Mesendoderm (in vitro differentiated cells): Measurements from ENCODE around the gene AKT2.

ENCODE experiments used
- DNase-seq: peaks from one replicate; pipeline ENCODE4 v3.0.0; 2013
- H2AK5ac ChIP-seq: 2 replicates; pipeline ENCODE4 v1.6.1; 2013; ENCODE audit warnings: low read length, inconsistent platforms
- H2BK120ac ChIP-seq: 2 replicates; pipeline ENCODE4 v1.6.1; 2013; ENCODE audit warnings: low read depth, mild to moderate bottlenecking, low read length, moderate library complexity, mixed read lengths
- H2BK15ac ChIP-seq: replicated peaks from 2 replicates; pipeline ENCODE4 v1.6.1; 2013; ENCODE audit warnings: low read depth, mild to moderate bottlenecking, moderate library complexity
- H2BK5ac ChIP-seq: 2 replicates; pipeline ENCODE4 v1.6.1; 2013; ENCODE audit warnings: low read length, inconsistent platforms
- H3K18ac ChIP-seq: 2 replicates; pipeline ENCODE4 v1.6.1; 2013; ENCODE audit warnings: mild to moderate bottlenecking, low read length, mixed read lengths
- H3K23ac ChIP-seq: one replicate; pipeline ENCODE4 v1.6.1; 2013; ENCODE audit warnings: low read length
- H3K27ac ChIP-seq: 2 replicates; pipeline ENCODE4 v1.5.1; 2013; ENCODE audit warnings: low read depth, mild to moderate bottlenecking, inconsistent platforms, low read length, moderate library complexity
- H3K27me3 ChIP-seq: 2 replicates; pipeline ENCODE4 v1.6.1; 2013; ENCODE audit warnings: low read length, control low read depth, mild to moderate bottlenecking, inconsistent platforms; ENCODE audit not compliant: insufficient read depth, poor library complexity
- H3K36me3 ChIP-seq: 2 replicates; pipeline ENCODE4 v1.6.1; 2013; ENCODE audit warnings: low read length, inconsistent platforms; ENCODE audit not compliant: control insufficient read depth, insufficient read depth
- H3K4ac ChIP-seq: one replicate; pipeline ENCODE4 v1.6.1; 2013; ENCODE audit warnings: low read depth, mild to moderate bottlenecking, low read length, moderate library complexity
- H3K4me1 ChIP-seq: 2 replicates; pipeline ENCODE4 v1.6.1; 2013; ENCODE audit warnings: low read depth, low read length, inconsistent platforms; ENCODE audit not compliant: control insufficient read depth
- H3K4me2 ChIP-seq: 2 replicates; pipeline ENCODE4 v1.6.1; 2013; ENCODE audit warnings: low read length
- H3K4me3 ChIP-seq: 2 replicates; pipeline ENCODE4 v1.5.1; 2013; ENCODE audit warnings: mild to moderate bottlenecking, low read length
- H3K56ac ChIP-seq: one replicate; pipeline ENCODE4 v1.6.1; 2013; ENCODE audit warnings: low read length
- H3K79me1 ChIP-seq: 2 replicates; pipeline ENCODE4 v1.6.1; 2013; ENCODE audit warnings: low read length, inconsistent platforms
- H3K79me2 ChIP-seq: 2 replicates; pipeline ENCODE4 v1.6.1; 2013; ENCODE audit warnings: mild to moderate bottlenecking, low read length; ENCODE audit not compliant: control insufficient read depth, insufficient read depth
- H3K9ac ChIP-seq: 2 replicates; pipeline ENCODE4 v1.6.1; 2013; ENCODE audit warnings: low read length, inconsistent platforms
- H4K5ac ChIP-seq: one replicate; pipeline ENCODE4 v1.6.1; 2013; ENCODE audit warnings: low read length
- H4K8ac ChIP-seq: one replicate; pipeline ENCODE4 v1.6.1; 2013; ENCODE audit warnings: low read depth, mild to moderate bottlenecking, control low read depth, low read length, moderate library complexity
- WGBS: extraction: QIAGEN DNeasy Blood & Tissue Kit; methylation state at CpG from one replicate; pipeline ENCODE4 v1.1.7; 2013; ENCODE audit warnings: low lambda C conversion rate, missing lambda C conversion rate; ENCODE audit not compliant: insufficient coverage; ENCODE audit errors: extremely low coverage; 5-methylcytosine and 5-hydroxymethylcytosine counted together

The AKT2 gene

GRCh38 chr19:40257096-40257517 lies 28.0 kb downstream of the AKT2 start:
- no peak for DNase-seq
- Histone ChIP-seq H3K4ac (no peak overlapping the region), H2AK5ac (no peak overlapping the region), H3K56ac (no peak overlapping the region), H3K4me2 (no peak overlapping the region), H3K18ac (no peak overlapping the region), H3K27ac (no peak overlapping the region), H4K5ac (no peak overlapping the region), H4K8ac (no peak overlapping the region), H3K4me1 (no peaks in the 10 kb centered on the region), H2BK5ac (no peak overlapping the region), H3K4me3 (no peak overlapping the region), H2BK120ac (no peak overlapping the region), H3K79me1 (peaks cover 1% of the 10 kb centered on the region), H3K23ac (no peak overlapping the region), H3K9ac (no peak overlapping the region), H3K36me3 (peaks cover 1% of the 10 kb centered on the region), H3K79me2 (no peaks in the 10 kb centered on the region), H3K27me3 (no peaks in the 10 kb centered on the region), H2BK15ac (no peak overlapping the region)
- WGBS = no CpG with 5 or more reads among the region's 9 CpGs

GRCh38 chr19:40256512-40256911 lies 28.6 kb downstream of the AKT2 start:
- WGBS = no CpG with 5 or more reads among the region's 8 CpGs
- no peak overlapping the region for H3K9ac ChIP-seq
- H4K5ac ChIP-seq = no peak overlapping the region
- no peaks in the 10 kb centered on the region for H3K79me2 ChIP-seq
- no peak overlapping the region for H3K4me3 ChIP-seq
- no peak overlapping the region for H4K8ac ChIP-seq
- H2BK120ac ChIP-seq = no peak overlapping the region
- no peak overlapping the region for H2BK5ac ChIP-seq
- no peaks in the 10 kb centered on the region for H3K4me1 ChIP-seq
- H3K27me3 ChIP-seq = no peaks in the 10 kb centered on the region
- no peak overlapping the region for H3K56ac ChIP-seq
- H3K4me2 ChIP-seq = no peak overlapping the region
- no peak overlapping the region for H3K27ac ChIP-seq
- no peak for DNase-seq
- no peak overlapping the region for H2AK5ac ChIP-seq
- H2BK15ac ChIP-seq = no peak overlapping the region
- H3K79me1 ChIP-seq = peaks cover 5% of the 10 kb centered on the region
- no peak overlapping the region for H3K4ac ChIP-seq
- H3K18ac ChIP-seq = no peak overlapping the region
- H3K23ac ChIP-seq = no peak overlapping the region
- peaks cover 1% of the 10 kb centered on the region for H3K36me3 ChIP-seq

- no peak overlapping the region for H2AK5ac ChIP-seq
- H3K79me1 ChIP-seq = peaks cover 5% of the 10 kb centered on the region
- no peak overlapping the region for H2BK15ac ChIP-seq
- no peak overlapping the region for H3K27ac ChIP-seq
- no peak overlapping the region for H3K4me2 ChIP-seq
- no peak overlapping the region for H3K23ac ChIP-seq
- no peak overlapping the region for H4K5ac ChIP-seq
- H3K4ac ChIP-seq = no peak overlapping the region
- H3K27me3 ChIP-seq = no peaks in the 10 kb centered on the region
- no peak overlapping the region for H3K9ac ChIP-seq
- no peak overlapping the region for H3K18ac ChIP-seq
- H3K4me1 ChIP-seq = no peaks in the 10 kb centered on the region
- no peak overlapping the region for H2BK5ac ChIP-seq
- no peak for DNase-seq
- no peak overlapping the region for H4K8ac ChIP-seq
- no peak overlapping the region for H3K56ac ChIP-seq
- no peaks in the 10 kb centered on the region for H3K79me2 ChIP-seq
- no peak overlapping the region for H2BK120ac ChIP-seq
- H3K4me3 ChIP-seq = no peak overlapping the region
- no CpG with 5 or more reads among the region's 3 CpGs for WGBS
- peaks cover 1% of the 10 kb centered on the region for H3K36me3 ChIP-seq
Observed at GRCh38 chr19:40255619-40256166, 29.5 kb downstream of the AKT2 start.

GRCh38 chr19:40254714-40255418 lies 30.3 kb downstream of the AKT2 start:
- H3K79me1 ChIP-seq = peaks cover 5% of the 10 kb centered on the region
- no peak overlapping the region for H3K56ac ChIP-seq
- H2AK5ac ChIP-seq = no peak overlapping the region
- H3K4me3 ChIP-seq = no peak overlapping the region
- no peak overlapping the region for H4K5ac ChIP-seq
- no CpG with 5 or more reads among the region's 16 CpGs for WGBS
- H3K9ac ChIP-seq = no peak overlapping the region
- H4K8ac ChIP-seq = no peak overlapping the region
- no peaks in the 10 kb centered on the region for H3K27me3 ChIP-seq
- no peak overlapping the region for H3K4ac ChIP-seq
- H2BK5ac ChIP-seq = no peak overlapping the region
- H3K23ac ChIP-seq = no peak overlapping the region
- no peak overlapping the region for H2BK15ac ChIP-seq
- H3K18ac ChIP-seq = no peak overlapping the region
- DNase-seq = no peak
- no peak overlapping the region for H2BK120ac ChIP-seq
- H3K27ac ChIP-seq = peak overlapping the region; percentile 20
- peaks cover 1% of the 10 kb centered on the region for H3K36me3 ChIP-seq
- no peaks in the 10 kb centered on the region for H3K4me1 ChIP-seq
- no peaks in the 10 kb centered on the region for H3K79me2 ChIP-seq
- no peak overlapping the region for H3K4me2 ChIP-seq

- Histone ChIP-seq H3K9ac (no peak overlapping the region), H2AK5ac (no peak overlapping the region), H4K8ac (no peak overlapping the region), H3K79me1 (peaks cover 5% of the 10 kb centered on the region), H3K56ac (no peak overlapping the region), H3K79me2 (no peaks in the 10 kb centered on the region), H3K4ac (no peak overlapping the region), H3K27me3 (no peaks in the 10 kb centered on the region), H3K36me3 (peaks cover 1% of the 10 kb centered on the region), H3K4me2 (no peak overlapping the region), H4K5ac (no peak overlapping the region), H3K23ac (no peak overlapping the region), H2BK120ac (no peak overlapping the region), H3K4me3 (no peak overlapping the region), H3K27ac (no peak overlapping the region), H3K18ac (no peak overlapping the region), H2BK15ac (no peak overlapping the region), H3K4me1 (no peaks in the 10 kb centered on the region), H2BK5ac (no peak overlapping the region)
- no peak for DNase-seq
- no CpG with 5 or more reads among the region's 8 CpGs for WGBS
Observed at GRCh38 chr19:40253611-40254092, 31.5 kb downstream of the AKT2 start.
